Prostate gland (tissue), 2 donors: ENCODE results near the gene CRISPLD2. TPM values are rescaled to one million over a fixed set of nuclear protein-coding genes. Genes with fewer than 3 reads are reported as not detected.

Experiments
- DNase-seq: peaks from one replicate; pipeline ENCODE4 v3.0.0-alpha.2; 2019; ENCODE audit warnings: low spot score
- H3K27ac ChIP-seq, 2 donors: fragments of 200-600 bp; sonication (generic); 2 replicates each; pipeline ENCODE4 v1.5.1; 2017 to 2019
- H3K27me3 ChIP-seq: fragments of 200-600 bp; sonication (generic); replicated peaks from 2 replicates; pipeline ENCODE4 v1.5.1; 2019; ENCODE audit not compliant: insufficient read depth
- H3K36me3 ChIP-seq, 2 donors: fragments of 200-600 bp; sonication (generic); 1 replicate in 1 of 2; 2 replicates in 1 of 2; pipeline versions ENCODE4 v1.5.1 to v1.8.1; 2017 to 2019
- H3K4me1 ChIP-seq: fragments of 200-600 bp; sonication (generic); replicated peaks from 2 replicates; pipeline ENCODE4 v1.5.1; 2019
- H3K4me3 ChIP-seq, 2 donors: fragments of 200-600 bp; sonication (generic); 2 replicates each; pipeline ENCODE4 v1.5.1; 2017 to 2019
- H3K9me3 ChIP-seq: fragments of 200-600 bp; sonication (generic); 2 replicates; pipeline ENCODE4 v1.5.1; 2017
- CTCF ChIP-seq, 4 experiments: fragments of 200-600 bp in 2 of 4; fragments of 450-650 bp in 2 of 4; sonication (generic) in 2 of 4; IDR thresholded peaks; 1 replicate in 3 of 4; 2 replicates in 1 of 4; pipeline ENCODE4 v1.5.1; 2016 to 2019; ENCODE audit warnings: antibody characterized with exemption in 4 of 4, mild to moderate bottlenecking in 2 of 4, moderate library complexity in 2 of 4
- POLR2A ChIP-seq: fragments of 450-650 bp; IDR thresholded peaks from one replicate; pipeline ENCODE4 v1.6.1; 2016; ENCODE audit warnings: antibody characterized with exemption, mild to moderate bottlenecking
- POLR2AphosphoS5 ChIP-seq: sonication (generic); formaldehyde crosslinking; IDR thresholded peaks from one replicate; pipeline ENCODE4 v1.6.1; 2017; ENCODE audit warnings: antibody characterized with exemption
- WGBS: methylation state at CpG from one replicate; pipeline ENCODE4 v1.1.5; 2018; 5-methylcytosine and 5-hydroxymethylcytosine counted together
- intact Hi-C: fragments of 100-400 bp; cut with DNase I; formaldehyde crosslinking; loops from one replicate; pipeline ENCODE4 v1.14.2; 2022
- total RNA-seq, 2 donors: library from RNA; depleted of rRNA; stranded (reverse); fragments of >200 nt; gene quantifications; one replicate each; pipeline ENCODE4 v1.1.0, GENCODE V29; 2016

Gene CRISPLD2
- total RNA-seq, 2 donors from 2014 or later, result 186 to 226 TPM

- no peak overlapping the region for H3K4me3 ChIP-seq
- H3K27ac ChIP-seq, result no peak overlapping the region
- no peak for DNase-seq
- intact Hi-C loops, result no loop called here
- no peaks in the 10 kb centered on the region for H3K9me3 ChIP-seq
- no peaks in the 10 kb centered on the region for H3K27me3 ChIP-seq
- H3K4me1 ChIP-seq, result no peaks in the 10 kb centered on the region
- 97% methylated on average over 5 of the region's 5 CpGs for WGBS
- TF ChIP-seq POLR2A (no peak), POLR2AphosphoS5 (no peak), CTCF (IDR thresholded peaks at IDR 0.05) (no peak)
- H3K36me3 ChIP-seq, result no peaks in the 10 kb centered on the region
Measured at GRCh38 chr16:84878770-84879169, 59.0 kb downstream of the CRISPLD2 start.

- WGBS, result 78% methylated on average over 11 of the region's 11 CpGs
- TF ChIP-seq POLR2AphosphoS5, result no peak
- no peak for TF ChIP-seq POLR2A
- no peak for TF ChIP-seq CTCF (IDR thresholded peaks at IDR 0.05)
- H3K27ac ChIP-seq, result no peak overlapping the region
- H3K4me1 ChIP-seq, result peaks cover 5% of the 10 kb centered on the region
- no peak overlapping the region for H3K4me3 ChIP-seq
- H3K36me3 ChIP-seq, result no peaks in the 10 kb centered on the region
- intact Hi-C loops, result no loop called here
- H3K9me3 ChIP-seq, result no peaks in the 10 kb centered on the region
- no peaks in the 10 kb centered on the region for H3K27me3 ChIP-seq
- no peak for DNase-seq
Measured at GRCh38 chr16:84879569-84880487, 60.0 kb downstream of the CRISPLD2 start.

- Histone ChIP-seq H3K4me1 (peaks cover 5% of the 10 kb centered on the region), H3K9me3 (no peaks in the 10 kb centered on the region), H3K27ac (peak overlapping the region; percentile 1 to 31), H3K27me3 (no peaks in the 10 kb centered on the region), H3K4me3 (no peak overlapping the region), H3K36me3 (no peaks in the 10 kb centered on the region)
- no peak for DNase-seq
- TF ChIP-seq POLR2AphosphoS5, result peak; percentile 10
- no peak for TF ChIP-seq CTCF (IDR thresholded peaks at IDR 0.05)
- 75% methylated on average over 8 of the region's 8 CpGs for WGBS
- intact Hi-C loops, result no loop called here
Measured at GRCh38 chr16:84881702-84882521, 62.1 kb downstream of the CRISPLD2 start.

- no peak for DNase-seq
- Histone ChIP-seq H3K9me3 (no peaks in the 10 kb centered on the region), H3K27me3 (no peaks in the 10 kb centered on the region), H3K4me3 (no peak overlapping the region), H3K36me3 (no peaks in the 10 kb centered on the region), H3K4me1 (peaks cover 5% of the 10 kb centered on the region), H3K27ac (peak overlapping the region in 1 of 2 donors; percentile 71)
- WGBS, result 58% methylated on average over 9 of the region's 9 CpGs
- intact Hi-C loops, result no loop called here
- no peak for TF ChIP-seq POLR2A
- TF ChIP-seq CTCF (IDR thresholded peaks at IDR 0.05), result no peak
- TF ChIP-seq POLR2AphosphoS5, result no peak
Measured at GRCh38 chr16:84883301-84883700, 63.5 kb downstream of the CRISPLD2 start.
